Prostate gland (tissue), 2 donors: ENCODE results near the gene TNK1. TPM values are rescaled to one million over a fixed set of nuclear protein-coding genes. Genes with fewer than 3 reads are reported as not detected.

Experiments used
- DNase-seq: peaks from one replicate; pipeline ENCODE4 v3.0.0-alpha.2; 2019; ENCODE audit warnings: low spot score
- H3K27ac ChIP-seq, 2 donors: fragments of 200-600 bp; sonication (generic); 2 replicates each; pipeline ENCODE4 v1.5.1; 2017 to 2019
- H3K27me3 ChIP-seq: fragments of 200-600 bp; sonication (generic); replicated peaks from 2 replicates; pipeline ENCODE4 v1.5.1; 2019; ENCODE audit not compliant: insufficient read depth
- H3K36me3 ChIP-seq, 2 donors: fragments of 200-600 bp; sonication (generic); 1 replicate in 1 of 2; 2 replicates in 1 of 2; pipeline versions ENCODE4 v1.5.1 to v1.8.1; 2017 to 2019
- H3K4me1 ChIP-seq: fragments of 200-600 bp; sonication (generic); replicated peaks from 2 replicates; pipeline ENCODE4 v1.5.1; 2019
- H3K4me3 ChIP-seq, 2 donors: fragments of 200-600 bp; sonication (generic); 2 replicates each; pipeline ENCODE4 v1.5.1; 2017 to 2019
- H3K9me3 ChIP-seq: fragments of 200-600 bp; sonication (generic); 2 replicates; pipeline ENCODE4 v1.5.1; 2017
- POLR2A ChIP-seq: fragments of 450-650 bp; IDR thresholded peaks from one replicate; pipeline ENCODE4 v1.6.1; 2016; ENCODE audit warnings: antibody characterized with exemption, mild to moderate bottlenecking
- POLR2AphosphoS5 ChIP-seq: sonication (generic); formaldehyde crosslinking; IDR thresholded peaks from one replicate; pipeline ENCODE4 v1.6.1; 2017; ENCODE audit warnings: antibody characterized with exemption
- WGBS: methylation state at CpG from one replicate; pipeline ENCODE4 v1.1.5; 2018; 5-methylcytosine and 5-hydroxymethylcytosine counted together
- intact Hi-C: fragments of 100-400 bp; cut with DNase I; formaldehyde crosslinking; loops from one replicate; pipeline ENCODE4 v1.14.2; 2022
- total RNA-seq, 2 donors: library from RNA; depleted of rRNA; stranded (reverse); fragments of >200 nt; gene quantifications; one replicate each; pipeline ENCODE4 v1.1.0, GENCODE V29; 2016
- TF ChIP-seq, protein P1 (sequence below), 4 experiments: fragments of 200-600 bp in 2 of 4; fragments of 450-650 bp in 2 of 4; sonication (generic) in 2 of 4; IDR thresholded peaks; 1 replicate in 3 of 4; 2 replicates in 1 of 4; pipeline ENCODE4 v1.5.1; 2016 to 2019; ENCODE audit warnings: antibody characterized with exemption in 4 of 4, mild to moderate bottlenecking in 2 of 4, moderate library complexity in 2 of 4

TNK1 gene
- total RNA-seq, 2 donors from 2014 or later: 9.9 to 28.4 TPM

- intact Hi-C loops: loop anchor here (5.0 kb wide), 1 partner anchor 495 kb away; no protein-coding TSS in a partner anchor
- H3K27me3 ChIP-seq: no peaks in the 10 kb centered on the region
- TF ChIP-seq POLR2A (no peak), POLR2AphosphoS5 (no peak)
- TF ChIP-seq, protein P1, sequence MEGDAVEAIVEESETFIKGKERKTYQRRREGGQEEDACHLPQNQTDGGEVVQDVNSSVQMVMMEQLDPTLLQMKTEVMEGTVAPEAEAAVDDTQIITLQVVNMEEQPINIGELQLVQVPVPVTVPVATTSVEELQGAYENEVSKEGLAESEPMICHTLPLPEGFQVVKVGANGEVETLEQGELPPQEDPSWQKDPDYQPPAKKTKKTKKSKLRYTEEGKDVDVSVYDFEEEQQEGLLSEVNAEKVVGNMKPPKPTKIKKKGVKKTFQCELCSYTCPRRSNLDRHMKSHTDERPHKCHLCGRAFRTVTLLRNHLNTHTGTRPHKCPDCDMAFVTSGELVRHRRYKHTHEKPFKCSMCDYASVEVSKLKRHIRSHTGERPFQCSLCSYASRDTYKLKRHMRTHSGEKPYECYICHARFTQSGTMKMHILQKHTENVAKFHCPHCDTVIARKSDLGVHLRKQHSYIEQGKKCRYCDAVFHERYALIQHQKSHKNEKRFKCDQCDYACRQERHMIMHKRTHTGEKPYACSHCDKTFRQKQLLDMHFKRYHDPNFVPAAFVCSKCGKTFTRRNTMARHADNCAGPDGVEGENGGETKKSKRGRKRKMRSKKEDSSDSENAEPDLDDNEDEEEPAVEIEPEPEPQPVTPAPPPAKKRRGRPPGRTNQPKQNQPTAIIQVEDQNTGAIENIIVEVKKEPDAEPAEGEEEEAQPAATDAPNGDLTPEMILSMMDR (IDR thresholded peaks at IDR 0.05): no peak
- H3K4me3 ChIP-seq: no peak overlapping the region
- H3K4me1 ChIP-seq: peaks cover 5% of the 10 kb centered on the region
- DNase-seq: no peak
- no peak overlapping the region for H3K27ac ChIP-seq
- no peaks in the 10 kb centered on the region for H3K36me3 ChIP-seq
- no peaks in the 10 kb centered on the region for H3K9me3 ChIP-seq
- 77% methylated on average over 18 of the region's 18 CpGs for WGBS
Measured at GRCh38 chr17:7346761-7347614, 33.9 kb upstream of the TNK1 start.

DNA sequence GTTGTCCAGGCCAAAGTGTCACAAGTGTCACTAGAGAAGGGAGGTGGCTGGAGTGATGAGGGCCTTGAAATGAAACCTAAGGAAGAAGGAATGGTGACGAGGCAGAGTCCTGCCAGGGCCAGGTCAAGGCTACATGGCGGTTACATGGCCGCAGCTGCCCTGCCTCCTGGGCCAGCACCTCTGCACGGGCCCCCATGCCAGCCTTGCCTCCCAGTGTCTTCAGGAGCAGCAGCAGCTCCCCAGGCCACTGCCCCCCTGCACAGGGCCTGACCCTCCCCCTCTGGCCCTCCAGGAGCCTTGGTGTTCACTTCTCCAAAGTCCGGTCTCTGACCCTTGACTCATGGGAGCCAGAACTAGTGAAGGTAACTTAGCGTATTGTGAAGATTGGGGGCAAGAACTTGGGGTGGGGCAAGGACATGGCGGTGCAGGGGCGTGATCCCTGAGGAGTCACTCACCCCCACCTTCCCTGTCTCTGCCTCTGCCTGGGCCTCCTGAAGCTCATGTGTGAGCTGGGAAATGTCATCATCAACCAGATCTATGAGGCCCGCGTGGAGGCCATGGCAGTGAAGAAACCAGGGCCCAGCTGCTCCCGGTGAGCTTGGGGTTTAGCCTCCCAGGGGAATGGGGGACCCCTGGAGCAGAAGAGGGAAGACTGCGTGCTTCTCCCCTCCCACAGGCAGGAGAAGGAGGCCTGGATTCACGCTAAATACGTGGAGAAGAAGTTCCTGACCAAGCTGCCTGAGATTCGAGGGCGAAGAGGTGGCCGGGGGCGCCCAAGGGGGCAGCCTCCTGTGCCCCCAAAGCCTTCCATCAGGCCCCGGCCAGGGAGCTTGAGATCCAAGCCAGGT lies 33.0 kb upstream of the TNK1 start:
- Histone ChIP-seq H3K9me3 (no peaks in the 10 kb centered on the region), H3K4me1 (peaks cover 5% of the 10 kb centered on the region), H3K4me3 (no peak overlapping the region), H3K36me3 (no peaks in the 10 kb centered on the region), H3K27me3 (no peaks in the 10 kb centered on the region), H3K27ac (no peak overlapping the region)
- intact Hi-C loops: loop anchor here (5.0 kb wide), 1 partner anchor 494 kb away; no protein-coding TSS in a partner anchor
- WGBS: 71% methylated on average over 19 of the region's 19 CpGs
- TF ChIP-seq POLR2AphosphoS5: no peak
- TF ChIP-seq POLR2A: no peak
- TF ChIP-seq, protein P1 (IDR thresholded peaks at IDR 0.05): no peak
- no peak for DNase-seq

- no peak for DNase-seq
- 65% methylated on average over 19 of the region's 19 CpGs for WGBS
- intact Hi-C loops: loop anchor here (5.0 kb wide), 1 partner anchor 494 kb away; no protein-coding TSS in a partner anchor
- peaks cover 7% of the 10 kb centered on the region for H3K4me1 ChIP-seq
- H3K9me3 ChIP-seq: no peaks in the 10 kb centered on the region
- no peaks in the 10 kb centered on the region for H3K36me3 ChIP-seq
- TF ChIP-seq POLR2AphosphoS5 (no peak), POLR2A (no peak)
- no peak overlapping the region for H3K27ac ChIP-seq
- H3K27me3 ChIP-seq: no peaks in the 10 kb centered on the region
- H3K4me3 ChIP-seq: no peak overlapping the region
Measured at GRCh38 chr17:7348478-7349242, 32.2 kb upstream of the TNK1 start.

GRCh38 chr17:7351665-7352502 lies 29.0 kb upstream of the TNK1 start, which contains the start of gene KCTD11:
TSS of gene KCTD11 (plus strand) at chr17:7352162.
- under 1% methylated on average over 67 of the region's 91 CpGs for whole genome bisulfite sequencing
- Histone ChIP-seq H3K4me1 (peaks cover 9% of the 10 kb centered on the region), H3K9me3 (no peaks in the 10 kb centered on the region), H3K4me3 (peak within 1 kb of the TSS; percentile 49 to 94), H3K27me3 (no peaks in the 10 kb centered on the region), H3K27ac (peak within 1 kb of the TSS; percentile 97 to 98), H3K36me3 (no peaks in the 10 kb centered on the region)
- TF ChIP-seq POLR2AphosphoS5 (peak; percentile 68), POLR2A (peak; percentile 70)
- TF ChIP-seq, protein P1 (IDR thresholded peaks at IDR 0.05): peak in 3 of 4 experiments; percentile 47 to 73 (median 64)
- intact Hi-C loops: loop anchor here (5.0 to 10.0 kb wide), 4 partner anchors 40 to 335 kb away; partner anchors contain the start of genes PLSCR3, POLR2A, SENP3 and SLC35G6
- DNase-seq: peak; percentile 92
